ENCODE results near the gene CDH13.

CDH13 gene

GRCh38 chr16:83685615-83686165, 1058.9 kb downstream of the CDH13 start:
- DNase-seq (ENCODE audit: low spot score) = no peak

GRCh38 chr16:83686726-83687125, 1060.0 kb downstream of the CDH13 start:
- DNase-seq (ENCODE audit: low spot score) = no peak

GRCh38 chr16:83689385-83689831, 1062.6 kb downstream of the CDH13 start:
- DNase-seq (ENCODE audit: low spot score) = no peak

- DNase-seq (ENCODE audit: low spot score) = no peak
Observed at GRCh38 chr16:83692224-83692623, 1065.5 kb downstream of the CDH13 start.

GRCh38 chr16:83698964-83699363, 1072.2 kb downstream of the CDH13 start:
- DNase-seq (ENCODE audit: low spot score) = no peak

- DNase-seq (ENCODE audit: low spot score) = no peak
Observed at GRCh38 chr16:83699817-83700216, 1073.0 kb downstream of the CDH13 start.

- DNase-seq (ENCODE audit: low spot score) = no peak
Observed at GRCh38 chr16:83700918-83701317, 1074.1 kb downstream of the CDH13 start.

- DNase-seq (ENCODE audit: low spot score) = no peak
Observed at GRCh38 chr16:83701494-83701893, 1074.7 kb downstream of the CDH13 start.

GRCh38 chr16:83704656-83705055, 1077.9 kb downstream of the CDH13 start:
- DNase-seq (ENCODE audit: low spot score) = no peak

GRCh38 chr16:83705856-83706255, 1079.1 kb downstream of the CDH13 start:
- DNase-seq (ENCODE audit: low spot score) = no peak

GRCh38 chr16:83706394-83706793, 1079.6 kb downstream of the CDH13 start:
- no peak for DNase-seq (ENCODE audit: low spot score)

- DNase-seq (ENCODE audit: low spot score) = no peak
Observed at GRCh38 chr16:83711069-83711468, 1084.3 kb downstream of the CDH13 start.

- no peak for DNase-seq (ENCODE audit: low spot score)
Observed at GRCh38 chr16:83713597-83713996, 1086.8 kb downstream of the CDH13 start.

GRCh38 chr16:83714286-83714685, 1087.5 kb downstream of the CDH13 start:
- no peak for DNase-seq (ENCODE audit: low spot score)

- DNase-seq (ENCODE audit: low spot score) = no peak
Observed at GRCh38 chr16:83715217-83715920, 1088.6 kb downstream of the CDH13 start.

GRCh38 chr16:83717308-83717707, 1090.5 kb downstream of the CDH13 start:
- no peak for DNase-seq (ENCODE audit: low spot score)

GRCh38 chr16:83717814-83718213, 1091.0 kb downstream of the CDH13 start:
- no peak for DNase-seq (ENCODE audit: low spot score)

GRCh38 chr16:83720213-83720612, 1093.4 kb downstream of the CDH13 start:
- DNase-seq (ENCODE audit: low spot score) = no peak

- no peak for DNase-seq (ENCODE audit: low spot score)
Observed at GRCh38 chr16:83720981-83721380, 1094.2 kb downstream of the CDH13 start.

GRCh38 chr16:83721676-83722075, 1094.9 kb downstream of the CDH13 start:
- DNase-seq (ENCODE audit: low spot score) = no peak

- no peak for DNase-seq (ENCODE audit: low spot score)
Observed at GRCh38 chr16:83722456-83723183, 1095.9 kb downstream of the CDH13 start.

- no peak for DNase-seq (ENCODE audit: low spot score)
Observed at GRCh38 chr16:83723244-83723643, 1096.5 kb downstream of the CDH13 start.

GRCh38 chr16:83723901-83724300, 1097.1 kb downstream of the CDH13 start:
- no peak for DNase-seq (ENCODE audit: low spot score)
